Upper lobe of left lung (tissue), 6 donors: Measurements from ENCODE around the gene IL6R. TPM values are rescaled to one million over a fixed set of nuclear protein-coding genes. Genes with fewer than 3 reads are reported as not detected.
"Not testable (repeated sequence)": the region's sequence is repeated elsewhere in the genome, so short reads cannot be mapped to it uniquely, and the experiment has no call there.

ENCODE experiments used
- ATAC-seq, 2 donors: fragments of 200-7000 bp; cut with Tn5 transposase; one replicate each; pipeline ENCODE4 v1.9.1; 2022; ENCODE audit warnings: mild to moderate bottlenecking in 2 of 2, moderate library complexity in 2 of 2; ENCODE audit not compliant: low FRiP score in 2 of 2
- DNase-seq, 2 donors: peaks; one replicate each; pipeline ENCODE4 v3.0.0-alpha.2; 2019 to 2020
- H3K27ac ChIP-seq, 4 donors: fragments of 200-600 bp; sonication (generic); one replicate each; pipeline ENCODE4 v1.5.1; 2016 to 2019
- H3K27me3 ChIP-seq, 4 donors: fragments of 200-600 bp; sonication (generic); one replicate each; pipeline ENCODE4 v1.5.1; 2017 to 2019
- H3K36me3 ChIP-seq, 4 donors: fragments of 200-600 bp; sonication (generic); one replicate each; pipeline ENCODE4 v1.5.1; 2016 to 2019
- H3K4me1 ChIP-seq, 4 donors: fragments of 200-600 bp; sonication (generic); one replicate each; pipeline ENCODE4 v1.5.1; 2018 to 2019
- H3K4me3 ChIP-seq, 4 donors: fragments of 200-600 bp; sonication (generic); one replicate each; pipeline ENCODE4 v1.5.1; 2017 to 2019; ENCODE audit warnings: mild to moderate bottlenecking in 2 of 4, moderate library complexity in 1 of 4
- H3K9me3 ChIP-seq, 4 donors: fragments of 200-600 bp; sonication (generic); one replicate each; pipeline ENCODE4 v1.5.1; 2018 to 2019
- CTCF ChIP-seq, 6 experiments: fragments of 450-650 bp in 4 of 6; fragments of 200-600 bp in 2 of 6; sonication (generic) in 2 of 6; IDR thresholded peaks; one replicate each; pipeline ENCODE4 v1.5.1; 2016 to 2019; ENCODE audit warnings: antibody characterized with exemption in 6 of 6
- EP300 ChIP-seq, 4 donors: sonication (generic); formaldehyde crosslinking; IDR thresholded peaks; one replicate each; pipeline ENCODE4 v1.5.1; 2017; ENCODE audit warnings: antibody characterized with exemption in 4 of 4, control low read depth in 2 of 4
- POLR2A ChIP-seq, 4 donors: fragments of 450-650 bp; IDR thresholded peaks; one replicate each; pipeline ENCODE4 v1.5.1; 2016 to 2017; ENCODE audit warnings: antibody characterized with exemption in 4 of 4, mild to moderate bottlenecking in 2 of 4
- POLR2AphosphoS5 ChIP-seq, 2 donors: sonication (generic); formaldehyde crosslinking; IDR thresholded peaks; one replicate each; pipeline ENCODE4 v1.5.1; 2017; ENCODE audit warnings: antibody characterized with exemption in 2 of 2
- WGBS, 2 donors: methylation state at CpG; one replicate each; pipeline ENCODE4 v1.1.5; 2017 to 2018; 5-methylcytosine and 5-hydroxymethylcytosine counted together
- total RNA-seq, 6 donors: library from RNA; depleted of rRNA in 4 of 6; stranded (reverse); fragments of >200 nt in 4 of 6; gene quantifications; one replicate each; pipeline versions ENCODE4 v1.1.0 to v1.2.1, GENCODE V29; 2016 to 2021
- donor health status: DM: no; HTN: no; CAD: no; lungs with moderate emphysema.
- donor health status: DM: no; HTN: yes; CAD: no; lungs with severe emphysema.

The IL6R gene
- total RNA-seq = 100 to 1,000 TPM in 3 of 6 donors, 10 to 100 TPM in 3; 59.6 to 126 (median 97.5) TPM

GRCh38 chr1:154404984-154405746, at the start of gene IL6R:
IL6R (plus strand) TSS chr1:154405343; CDS start chr1:154405630, 287 bp downstream.
- 1% methylated on average over 19 to 47 of the region's 66 CpGs for WGBS, 2 donors
- Histone ChIP-seq H3K36me3 (no peaks in the 10 kb centered on the region), H3K4me1 (peaks cover 32 to 57% (median 50%) of the 10 kb centered on the region in 4 donors), H3K27ac (peak within 1 kb of the TSS; percentile 95 to 99 (median 96)), H3K27me3 (no peaks in the 10 kb centered on the region), H3K9me3 (no peaks in the 10 kb centered on the region), H3K4me3 (peak within 1 kb of the TSS; percentile 60 to 81 (median 72))
- DNase-seq = peak; percentile 96 to 97
- ATAC-seq = peak; percentile 92 to 94
- TF ChIP-seq POLR2AphosphoS5 (IDR thresholded peaks at IDR 0.05) (peak; percentile 98 to 99), POLR2A (IDR thresholded peaks at IDR 0.05) (peak in 2 of 4 donors; percentile 55 to 94), EP300 (IDR thresholded peaks at IDR 0.05) (peak in 1 of 4 donors; percentile 84), CTCF (IDR thresholded peaks at IDR 0.05) (peak; percentile 20 to 80 (median 51))

- H3K4me1 ChIP-seq = peaks cover 6 to 11% (median 9%) of the 10 kb centered on the region in 4 donors
These were observed 46.6 kb upstream of the IL6R start for GRCh38 chr1:154358519-154358918.

GRCh38 chr1:154360288-154360687, 44.9 kb upstream of the IL6R start:
- no peak for TF ChIP-seq CTCF (IDR thresholded peaks at IDR 0.05)
- TF ChIP-seq EP300 (IDR thresholded peaks at IDR 0.05) = no peak
- no peak for TF ChIP-seq POLR2A (IDR thresholded peaks at IDR 0.05)
- ATAC-seq (no peak), DNase-seq (no peak)

More at GRCh38 chr1:154358519-154358918, 46.6 kb upstream of the IL6R start:
- H3K36me3 ChIP-seq = no peaks in the 10 kb centered on the region
- no peaks in the 10 kb centered on the region for H3K9me3 ChIP-seq
- ATAC-seq (no peak), DNase-seq (no peak)
- no peaks in the 10 kb centered on the region for H3K27me3 ChIP-seq
- no peak overlapping the region for H3K4me3 ChIP-seq
- TF ChIP-seq EP300 (IDR thresholded peaks at IDR 0.05) (no peak), POLR2A (IDR thresholded peaks at IDR 0.05) (no peak), CTCF (IDR thresholded peaks at IDR 0.05) (no peak), POLR2AphosphoS5 (IDR thresholded peaks at IDR 0.05) (no peak)
- 96 to 99% methylated on average over 8 of the region's 8 CpGs for WGBS, 2 donors
- H3K27ac ChIP-seq = no peak overlapping the region

GRCh38 chr1:154360881-154361280, 44.3 kb upstream of the IL6R start:
- not testable (repeated sequence) for H3K4me3 ChIP-seq, H3K9me3 ChIP-seq, ATAC-seq, H3K27ac ChIP-seq, H3K4me1 ChIP-seq, H3K36me3 ChIP-seq, H3K27me3 ChIP-seq, DNase-seq
- 92 to 95% methylated on average over 5 of the region's 5 CpGs for WGBS, 2 donors

More at GRCh38 chr1:154360288-154360687, 44.9 kb upstream of the IL6R start:
- Histone ChIP-seq H3K9me3 (no peaks in the 10 kb centered on the region), H3K4me1 (no peaks in the 10 kb centered on the region), H3K27me3 (no peaks in the 10 kb centered on the region), H3K27ac (no peak overlapping the region), H3K4me3 (no peak overlapping the region), H3K36me3 (no peaks in the 10 kb centered on the region)

- Histone ChIP-seq H3K27ac (no peak overlapping the region), H3K4me3 (no peak overlapping the region), H3K27me3 (no peaks in the 10 kb centered on the region), H3K9me3 (no peaks in the 10 kb centered on the region), H3K36me3 (no peaks in the 10 kb centered on the region), H3K4me1 (no peaks in the 10 kb centered on the region)
- WGBS, 2 donors = 70 to 78% methylated on average over 3 of the region's 3 CpGs
- ATAC-seq (no peak), DNase-seq (no peak)
- no peak for TF ChIP-seq CTCF (IDR thresholded peaks at IDR 0.05)
- TF ChIP-seq EP300 (IDR thresholded peaks at IDR 0.05) = no peak
- TF ChIP-seq POLR2A (IDR thresholded peaks at IDR 0.05) = no peak
- TF ChIP-seq POLR2AphosphoS5 (IDR thresholded peaks at IDR 0.05) = no peak
These were observed 43.8 kb upstream of the IL6R start for GRCh38 chr1:154361357-154361756.
